HepG2 (cell line): ENCODE measurements around the gene STX8. TPM values are rescaled to one million over a fixed set of nuclear protein-coding genes. Genes with fewer than 3 reads are reported as not detected.

ENCODE experiments used
- ATAC-seq: fragments of 200-7000 bp; cut with Tn5 transposase; 3 replicates; pipeline ENCODE4 v1.9.1; 2020; ENCODE audit warnings: mild to moderate bottlenecking, moderate library complexity
- BruUV-seq: library from RNA; stranded (reverse); fragments of 400-500 nt; replicated peaks from 2 replicates; lab custom pipeline; 2021; lab: Mats Ljungman, UMichigan
- CTCF ChIA-PET: fragments of 300-600 bp; formaldehyde crosslinking; extraction: SDS; loops from one replicate; lab custom pipeline; 2021; ENCODE audit warnings: low total read pairs, inconsistent platforms, low intra/inter-chr PET ratio; lab: Yijun Ruan, JAX
- POLR2A ChIA-PET: fragments of 350-600 bp; sonication (Branson Sonifier 250); formaldehyde crosslinking; loops from one replicate; lab custom pipeline; 2020; ENCODE audit warnings: antibody characterized with exemption, inconsistent platforms; lab: Yijun Ruan, JAX
- DNase-seq: peaks from one replicate; pipeline ENCODE4 v3.0.0-alpha.2; 2015; ENCODE audit warnings: low spot score
- FAIRE-seq: peaks from 3 replicates; lab custom pipeline; 2011; peaks lifted over from hg19 to GRCh38; lab: Jason Lieb, UNC
- H2AFZ ChIP-seq: one replicate; pipeline ENCODE4 v1.6.1; 2011; ENCODE audit warnings: low read length, inconsistent platforms
- H3K27ac ChIP-seq: fragments of 300-600 bp; 3 replicates; pipeline ENCODE4 v1.8.0; 2011; ENCODE audit warnings: mixed run types, mild to moderate bottlenecking, mixed read lengths, low read length, inconsistent platforms; ENCODE audit not compliant: insufficient read depth; ENCODE audit errors: extremely low read length
- H3K27me3 ChIP-seq, 2 experiments: fragments of 200-600 bp in 1 of 2; 2 replicates in 1 of 2; 3 replicates in 1 of 2; pipeline versions ENCODE4 v1.6.0 to v1.8.0; 2011; ENCODE audit warnings: low read length in 2 of 2, mild to moderate bottlenecking in 2 of 2, moderate library complexity in 2 of 2, inconsistent platforms in 1 of 2; ENCODE audit not compliant: insufficient read depth in 2 of 2, control insufficient read depth in 1 of 2
- H3K36me3 ChIP-seq, 2 experiments: fragments of 200-600 bp in 1 of 2; replicated peaks in 1 of 2; 2 replicates in 1 of 2; 3 replicates in 1 of 2; pipeline versions ENCODE4 v1.5.1 to v1.8.0; 2011; ENCODE audit warnings: low read length in 2 of 2, inconsistent platforms in 1 of 2; ENCODE audit not compliant: insufficient read depth in 2 of 2, control insufficient read depth in 1 of 2
- H3K4me1 ChIP-seq: 2 replicates; pipeline ENCODE4 v1.5.1; 2012; ENCODE audit warnings: low read length, inconsistent platforms; ENCODE audit not compliant: insufficient read depth
- H3K4me2 ChIP-seq: 2 replicates; pipeline ENCODE4 v1.6.0; 2011; ENCODE audit warnings: low read depth, low read length, inconsistent platforms
- H3K4me3 ChIP-seq, 3 experiments: fragments of 200-600 bp in 1 of 3; sonication (generic), shearing (Covaris generic) in 1 of 3; replicated peaks in 1 of 3; 2 replicates each; pipeline ENCODE4 v1.5.1; 2011 to 2016; ENCODE audit warnings: low read length in 3 of 3, inconsistent platforms in 2 of 3, low read depth in 2 of 3, mild to moderate bottlenecking in 2 of 3, control low read depth in 1 of 3, mixed read lengths in 1 of 3; ENCODE audit not compliant: insufficient read depth in 1 of 3
- H3K79me2 ChIP-seq: one replicate; pipeline ENCODE4 v1.6.1; 2011; ENCODE audit warnings: low read length, inconsistent platforms; ENCODE audit not compliant: insufficient read depth
- H3K9ac ChIP-seq: 2 replicates; pipeline ENCODE4 v1.6.0; 2011; ENCODE audit warnings: mild to moderate bottlenecking, low read depth, low read length, inconsistent platforms; ENCODE audit not compliant: insufficient read depth
- H3K9me3 ChIP-seq: 2 replicates; pipeline ENCODE4 v1.5.1; 2012; ENCODE audit warnings: mild to moderate bottlenecking, low read length
- H4K20me1 ChIP-seq: 2 replicates; pipeline ENCODE4 v1.6.0; 2011; ENCODE audit warnings: inconsistent platforms, mild to moderate bottlenecking, low read length, moderate library complexity; ENCODE audit not compliant: insufficient read depth
- FOSL1 ChIP-seq: sonication (generic); formaldehyde crosslinking; IDR thresholded peaks from 2 replicates; pipeline ENCODE4 v1.9.0; 2021; ENCODE audit warnings: missing genetic modification reagents, borderline replicate concordance
- HOXA5 ChIP-seq: sonication (generic); formaldehyde crosslinking; IDR thresholded peaks from 2 replicates; pipeline ENCODE4 v1.4.0; 2020; ENCODE audit warnings: missing genetic modification reagents
- NONO ChIP-seq, 2 experiments: fragments of 450-650 bp in 1 of 2; sonication (generic) in 1 of 2; formaldehyde crosslinking in 1 of 2; IDR thresholded peaks in 1 of 2; conservative IDR thresholded peaks in 1 of 2; 2 replicates each; pipeline versions ENCODE4 v1.6.1 to v1.8.0; 2017 to 2022; ENCODE audit warnings: mild to moderate bottlenecking in 1 of 2, missing genetic modification reagents in 1 of 2, moderate library complexity in 1 of 2
- SIX1 ChIP-seq: sonication (generic); formaldehyde crosslinking; IDR thresholded peaks from 2 replicates; pipeline ENCODE4 v1.4.0; 2020; ENCODE audit warnings: missing genetic modification reagents, borderline replicate concordance
- SNAPC2 ChIP-seq: sonication (generic); formaldehyde crosslinking; IDR thresholded peaks from 2 replicates; pipeline ENCODE4 v1.8.1; 2022; ENCODE audit warnings: mild to moderate bottlenecking, missing genetic modification reagents
- UBTF ChIP-seq: sonication (generic); formaldehyde crosslinking; IDR thresholded peaks from 2 replicates; pipeline ENCODE4 v1.4.0; 2020; ENCODE audit warnings: mild to moderate bottlenecking, missing genetic modification reagents
- YY1 ChIP-seq: IDR thresholded peaks from 2 replicates; pipeline ENCODE4 v1.6.1; 2011; ENCODE audit warnings: low read length, low read depth, moderate library complexity, mild to moderate bottlenecking; ENCODE audit not compliant: insufficient read depth, insufficient replicate concordance
- ZKSCAN5 ChIP-seq: sonication (generic); formaldehyde crosslinking; IDR thresholded peaks from 2 replicates; pipeline ENCODE4 v1.5.1; 2020; ENCODE audit warnings: mild to moderate bottlenecking, missing genetic modification reagents
- ZNF629 ChIP-seq: sonication (generic); formaldehyde crosslinking; conservative IDR thresholded peaks from 2 replicates; pipeline ENCODE4 v1.5.0; 2020; ENCODE audit warnings: missing genetic modification reagents
- WGBS: methylation state at CpG from one replicate; pipeline ENCODE4 v1.1.6; 2017; ENCODE audit warnings: low lambda C conversion rate; 5-methylcytosine and 5-hydroxymethylcytosine counted together
- in situ Hi-C: cut with HindIII; loops from 2 replicates; pipeline ENCODE4 v1.10.0; 2017; ENCODE audit warnings: low pct_unique_long_range_greater_than_20kb; ENCODE audit not compliant: extremely low pct_ligation_motif_present
- intact Hi-C: fragments of 100-400 bp; cut with micrococcal nuclease; formaldehyde crosslinking; loops from one replicate; pipeline ENCODE4 v1.10.0; 2022; ENCODE audit not compliant: unreplicated experiment
- polyA plus RNA-seq, 8 experiments: library from polyadenylated mRNA; depleted of rRNA in 3 of 8; stranded (reverse) in 7 of 8; unstranded in 1 of 8; fragments of >200 nt; fragmentation: Illumina TruSeq in 4 of 8; extraction: Trizol in 4 of 8; gene quantifications; 2 replicates each; pipeline versions ENCODE4 v1.2.1 to v1.2.3, GENCODE V29; 2011 to 2016; ENCODE audit warnings: low read depth in 4 of 8, missing spikeins in 1 of 8, mixed read lengths in 1 of 8; ENCODE audit not compliant: insufficient read depth in 1 of 8
- total RNA-seq, 5 experiments: library from RNA; depleted of rRNA; stranded (reverse); fragments of >200 nt; fragmentation: Illumina TruSeq; extraction: Trizol; gene quantifications; 2 replicates each; pipeline ENCODE4 v1.2.3, GENCODE V29; 2016; ENCODE audit warnings: low read depth in 1 of 5
- TF ChIP-seq, protein P1 (sequence below): sonication (generic); formaldehyde crosslinking; IDR thresholded peaks from 2 replicates; pipeline ENCODE4 v1.5.0; 2020; ENCODE audit warnings: mild to moderate bottlenecking, missing genetic modification reagents, borderline replicate concordance
- TF ChIP-seq, protein P2 (sequence below): sonication (generic); formaldehyde crosslinking; IDR thresholded peaks from 2 replicates; pipeline ENCODE4 v1.4.0; 2020; ENCODE audit warnings: missing genetic modification reagents

The STX8 gene
- total and polyA plus RNA-seq, 2 of the 13 experiments (the other 11 are each of a cell fraction or from before 2014, with no cell fraction given): 36.4 to 53.6 TPM

GRCh38 chr17:9435165-9435564, 140.5 kb downstream of the STX8 start (continued):
- no peak for TF ChIP-seq SIX1 (CRISPR knock-in tag)
- no peak for TF ChIP-seq NONO (IDR thresholded peaks at IDR 0.05)
- TF ChIP-seq NONO (CRISPR knock-in tag; conservative IDR thresholded peaks at IDR 0.05): no peak
- TF ChIP-seq YY1: no peak
- no peak for TF ChIP-seq ZNF629 (CRISPR knock-in tag)

GRCh38 chr17:9434642-9435057, 141.0 kb downstream of the STX8 start:
- Histone ChIP-seq H3K27ac (no peak overlapping the region), H3K36me3 (no peaks in the 10 kb centered on the region; a peak in 1 of 5 replicates), H4K20me1 (no peaks in the 10 kb centered on the region), H3K27me3 (no peaks in the 10 kb centered on the region), H3K9ac (no peak overlapping the region), H2AFZ (no peak overlapping the region), H3K4me3 (no peak overlapping the region), H3K79me2 (no peaks in the 10 kb centered on the region), H3K4me2 (no peak overlapping the region), H3K4me1 (no peaks in the 10 kb centered on the region), H3K9me3 (no peaks in the 10 kb centered on the region)
- FAIRE-seq (no peak), ATAC-seq (no peak), DNase-seq (no peak)
- 97% methylated on average over 3 of the region's 3 CpGs for WGBS
- in situ Hi-C loops: no loop called here
- ChIA-PET CTCF (no interaction called here), POLR2A (no interaction called here)
- intact Hi-C loops: no loop called here
- no TSS peak for BruUV-seq
- TF ChIP-seq, protein P1, sequence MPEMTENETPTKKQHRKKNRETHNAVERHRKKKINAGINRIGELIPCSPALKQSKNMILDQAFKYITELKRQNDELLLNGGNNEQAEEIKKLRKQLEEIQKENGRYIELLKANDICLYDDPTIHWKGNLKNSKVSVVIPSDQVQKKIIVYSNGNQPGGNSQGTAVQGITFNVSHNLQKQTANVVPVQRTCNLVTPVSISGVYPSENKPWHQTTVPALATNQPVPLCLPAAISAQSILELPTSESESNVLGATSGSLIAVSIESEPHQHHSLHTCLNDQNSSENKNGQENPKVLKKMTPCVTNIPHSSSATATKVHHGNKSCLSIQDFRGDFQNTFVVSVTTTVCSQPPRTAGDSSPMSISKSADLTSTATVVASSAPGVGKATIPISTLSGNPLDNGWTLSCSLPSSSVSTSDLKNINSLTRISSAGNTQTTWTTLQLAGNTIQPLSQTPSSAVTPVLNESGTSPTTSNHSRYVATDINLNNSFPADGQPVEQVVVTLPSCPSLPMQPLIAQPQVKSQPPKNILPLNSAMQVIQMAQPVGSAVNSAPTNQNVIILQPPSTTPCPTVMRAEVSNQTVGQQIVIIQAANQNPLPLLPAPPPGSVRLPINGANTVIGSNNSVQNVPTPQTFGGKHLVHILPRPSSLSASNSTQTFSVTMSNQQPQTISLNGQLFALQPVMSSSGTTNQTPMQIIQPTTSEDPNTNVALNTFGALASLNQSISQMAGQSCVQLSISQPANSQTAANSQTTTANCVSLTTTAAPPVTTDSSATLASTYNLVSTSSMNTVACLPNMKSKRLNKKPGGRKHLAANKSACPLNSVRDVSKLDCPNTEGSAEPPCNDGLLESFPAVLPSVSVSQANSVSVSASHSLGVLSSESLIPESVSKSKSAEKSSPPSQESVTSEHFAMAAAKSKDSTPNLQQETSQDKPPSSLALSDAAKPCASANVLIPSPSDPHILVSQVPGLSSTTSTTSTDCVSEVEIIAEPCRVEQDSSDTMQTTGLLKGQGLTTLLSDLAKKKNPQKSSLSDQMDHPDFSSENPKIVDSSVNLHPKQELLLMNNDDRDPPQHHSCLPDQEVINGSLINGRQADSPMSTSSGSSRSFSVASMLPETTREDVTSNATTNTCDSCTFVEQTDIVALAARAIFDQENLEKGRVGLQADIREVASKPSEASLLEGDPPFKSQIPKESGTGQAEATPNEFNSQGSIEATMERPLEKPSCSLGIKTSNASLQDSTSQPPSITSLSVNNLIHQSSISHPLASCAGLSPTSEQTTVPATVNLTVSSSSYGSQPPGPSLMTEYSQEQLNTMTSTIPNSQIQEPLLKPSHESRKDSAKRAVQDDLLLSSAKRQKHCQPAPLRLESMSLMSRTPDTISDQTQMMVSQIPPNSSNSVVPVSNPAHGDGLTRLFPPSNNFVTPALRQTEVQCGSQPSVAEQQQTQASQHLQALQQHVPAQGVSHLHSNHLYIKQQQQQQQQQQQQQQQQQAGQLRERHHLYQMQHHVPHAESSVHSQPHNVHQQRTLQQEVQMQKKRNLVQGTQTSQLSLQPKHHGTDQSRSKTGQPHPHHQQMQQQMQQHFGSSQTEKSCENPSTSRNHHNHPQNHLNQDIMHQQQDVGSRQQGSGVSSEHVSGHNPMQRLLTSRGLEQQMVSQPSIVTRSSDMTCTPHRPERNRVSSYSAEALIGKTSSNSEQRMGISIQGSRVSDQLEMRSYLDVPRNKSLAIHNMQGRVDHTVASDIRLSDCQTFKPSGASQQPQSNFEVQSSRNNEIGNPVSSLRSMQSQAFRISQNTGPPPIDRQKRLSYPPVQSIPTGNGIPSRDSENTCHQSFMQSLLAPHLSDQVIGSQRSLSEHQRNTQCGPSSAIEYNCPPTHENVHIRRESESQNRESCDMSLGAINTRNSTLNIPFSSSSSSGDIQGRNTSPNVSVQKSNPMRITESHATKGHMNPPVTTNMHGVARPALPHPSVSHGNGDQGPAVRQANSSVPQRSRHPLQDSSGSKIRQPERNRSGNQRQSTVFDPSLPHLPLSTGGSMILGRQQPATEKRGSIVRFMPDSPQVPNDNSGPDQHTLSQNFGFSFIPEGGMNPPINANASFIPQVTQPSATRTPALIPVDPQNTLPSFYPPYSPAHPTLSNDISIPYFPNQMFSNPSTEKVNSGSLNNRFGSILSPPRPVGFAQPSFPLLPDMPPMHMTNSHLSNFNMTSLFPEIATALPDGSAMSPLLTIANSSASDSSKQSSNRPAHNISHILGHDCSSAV (CRISPR knock-in tag): no peak
- TF ChIP-seq HOXA5: no peak
- TF ChIP-seq ZKSCAN5 (CRISPR knock-in tag): no peak
- no peak for TF ChIP-seq SNAPC2
- TF ChIP-seq, protein P2, sequence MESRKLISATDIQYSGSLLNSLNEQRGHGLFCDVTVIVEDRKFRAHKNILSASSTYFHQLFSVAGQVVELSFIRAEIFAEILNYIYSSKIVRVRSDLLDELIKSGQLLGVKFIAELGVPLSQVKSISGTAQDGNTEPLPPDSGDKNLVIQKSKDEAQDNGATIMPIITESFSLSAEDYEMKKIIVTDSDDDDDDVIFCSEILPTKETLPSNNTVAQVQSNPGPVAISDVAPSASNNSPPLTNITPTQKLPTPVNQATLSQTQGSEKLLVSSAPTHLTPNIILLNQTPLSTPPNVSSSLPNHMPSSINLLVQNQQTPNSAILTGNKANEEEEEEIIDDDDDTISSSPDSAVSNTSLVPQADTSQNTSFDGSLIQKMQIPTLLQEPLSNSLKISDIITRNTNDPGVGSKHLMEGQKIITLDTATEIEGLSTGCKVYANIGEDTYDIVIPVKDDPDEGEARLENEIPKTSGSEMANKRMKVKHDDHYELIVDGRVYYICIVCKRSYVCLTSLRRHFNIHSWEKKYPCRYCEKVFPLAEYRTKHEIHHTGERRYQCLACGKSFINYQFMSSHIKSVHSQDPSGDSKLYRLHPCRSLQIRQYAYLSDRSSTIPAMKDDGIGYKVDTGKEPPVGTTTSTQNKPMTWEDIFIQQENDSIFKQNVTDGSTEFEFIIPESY (CRISPR knock-in tag): no peak
- no peak for TF ChIP-seq FOSL1
- TF ChIP-seq UBTF (CRISPR knock-in tag): no peak
